H1 (cell line): ENCODE data around the gene PTGES.

ENCODE experiments used
- MAFK ChIP-seq: IDR thresholded peaks from 2 replicates; pipeline ENCODE4 v1.6.1; 2012; ENCODE audit warnings: low read depth, mild to moderate bottlenecking, improper control_type of control experiment, low read length
- SAP30 ChIP-seq: fragments of 300-600 bp; sonication (generic); IDR thresholded peaks from 2 replicates; pipeline ENCODE4 v1.7.1; 2012; ENCODE audit warnings: low read length, moderate library complexity, mild to moderate bottlenecking, inconsistent platforms; ENCODE audit not compliant: insufficient read depth, insufficient replicate concordance
- SIN3A ChIP-seq, 2 experiments: IDR thresholded peaks in 1 of 2; conservative IDR thresholded peaks in 1 of 2; 2 replicates each; pipeline ENCODE4 v1.6.1; 2011 to 2012; ENCODE audit warnings: low read length in 2 of 2, improper control_type of control experiment in 1 of 2, low read depth in 1 of 2, mild to moderate bottlenecking in 1 of 2
- SP1 ChIP-seq: IDR thresholded peaks from 2 replicates; pipeline ENCODE4 v1.6.1; 2011; ENCODE audit warnings: low read depth, low read length
- SRF ChIP-seq: IDR thresholded peaks from 2 replicates; pipeline ENCODE4 v1.6.1; 2011; ENCODE audit warnings: mild to moderate bottlenecking, low read depth, low read length, moderate library complexity
- SUZ12 ChIP-seq: fragments of 200-600 bp; sonication (generic); IDR thresholded peaks from 2 replicates; pipeline ENCODE4 v1.6.1; 2012; ENCODE audit warnings: mild to moderate bottlenecking, inconsistent platforms, low read length, moderate library complexity, mixed read lengths

DNA sequence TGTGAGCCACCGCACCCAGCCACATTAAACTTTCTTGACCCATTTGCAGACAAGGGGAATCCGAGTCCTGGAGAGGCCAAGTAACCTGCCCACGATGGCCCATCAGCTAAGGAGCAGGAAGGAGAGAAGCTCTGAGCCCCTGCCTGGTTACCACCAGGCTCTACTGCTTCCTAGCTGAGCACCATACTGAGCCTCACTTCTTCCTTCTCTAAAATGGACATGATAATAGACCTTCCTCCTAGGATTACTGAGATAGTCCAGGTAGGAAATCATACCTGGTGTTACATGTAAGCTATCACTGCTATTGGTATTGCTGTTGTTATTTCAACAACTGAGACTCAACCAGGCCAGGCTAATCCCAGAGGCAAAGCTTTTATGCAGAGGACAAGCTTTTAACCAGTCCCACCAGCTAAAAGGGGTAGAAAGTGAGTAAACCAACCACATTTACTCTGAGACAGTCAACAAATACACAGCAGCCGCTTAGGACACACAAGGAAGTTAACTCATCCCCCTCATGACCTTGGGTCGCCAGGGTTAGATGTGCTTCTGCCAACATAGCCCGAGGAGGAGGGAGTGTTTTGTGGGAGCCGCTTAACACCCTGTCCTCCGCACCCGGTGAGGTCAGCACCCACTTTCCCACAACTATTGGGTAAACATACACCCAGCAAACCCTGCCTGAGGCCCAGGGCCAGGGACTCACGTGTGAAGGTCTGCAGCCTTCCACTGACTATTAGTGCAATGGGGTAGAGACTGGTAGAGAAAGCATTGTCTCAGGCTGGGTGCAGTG lies 20.6 kb upstream of the PTGES start:
- TF ChIP-seq SIN3A (conservative IDR thresholded peaks at IDR 0.05 in 1 of 2, IDR thresholded peaks at IDR 0.05 in 1 of 2; ENCODE audit: low read depth in 1 of 2, low read length in 2 of 2) (no peak), SUZ12 (no peak), SP1 (no peak), SAP30 (no peak), MAFK (no peak), SRF (no peak)
